ENCODE results near the gene ALDH3B2.

The ALDH3B2 gene

GRCh38 chr11:67656278-67656922 lies 18.0 kb downstream of the ALDH3B2 start:
- H2BK120ac ChIP-seq (ENCODE audit: low read depth, low read length), result no peak overlapping the region
- peak; percentile 33 for DNase-seq
- no peak overlapping the region for H3K18ac ChIP-seq (ENCODE audit: low read length)
- H3K4me2 ChIP-seq (ENCODE audit: low read length), result no peak overlapping the region
- H2BK5ac ChIP-seq (ENCODE audit: low read length), result no peak overlapping the region
- no peak overlapping the region for H4K5ac ChIP-seq (ENCODE audit: low read length)
- no peaks in the 10 kb centered on the region for H3K36me3 ChIP-seq (ENCODE audit: control insufficient read depth, insufficient read depth, low read length)
- H3K9ac ChIP-seq (ENCODE audit: low read length), result no peak overlapping the region
- no peaks in the 10 kb centered on the region for H3K27me3 ChIP-seq (ENCODE audit: insufficient read depth, low read length, poor library complexity)
- no peak overlapping the region for H2BK15ac ChIP-seq (replicated peaks; ENCODE audit: low read depth)
- H4K8ac ChIP-seq (ENCODE audit: low read depth, low read length), result no peak overlapping the region
- no peaks in the 10 kb centered on the region for H3K4me1 ChIP-seq (ENCODE audit: control insufficient read depth, low read depth, low read length)
- no peak overlapping the region for H3K4me3 ChIP-seq (ENCODE audit: low read length)
- no CpG with 5 or more reads among the region's 4 CpGs for WGBS (ENCODE audit: extremely low coverage, insufficient coverage, low lambda C conversion rate)
- no peaks in the 10 kb centered on the region for H3K79me2 ChIP-seq (ENCODE audit: control insufficient read depth, insufficient read depth, low read length)
- no peak overlapping the region for H3K56ac ChIP-seq (ENCODE audit: low read length)
- no peaks in the 10 kb centered on the region for H3K79me1 ChIP-seq (ENCODE audit: low read length)
- H3K27ac ChIP-seq (ENCODE audit: low read depth, low read length), result no peak overlapping the region
- H2AK5ac ChIP-seq (ENCODE audit: low read length), result no peak overlapping the region
- no peak overlapping the region for H3K23ac ChIP-seq (ENCODE audit: low read length)
- no peak overlapping the region for H3K4ac ChIP-seq (ENCODE audit: low read depth, low read length)

- Histone ChIP-seq H3K4me3 (ENCODE audit: low read length) (no peak overlapping the region), H3K4ac (ENCODE audit: low read depth, low read length) (no peak overlapping the region), H3K56ac (ENCODE audit: low read length) (no peak overlapping the region), H3K23ac (ENCODE audit: low read length) (no peak overlapping the region), H2BK15ac (replicated peaks; ENCODE audit: low read depth) (no peak overlapping the region), H2AK5ac (ENCODE audit: low read length) (no peak overlapping the region), H3K4me2 (ENCODE audit: low read length) (no peak overlapping the region), H3K36me3 (ENCODE audit: control insufficient read depth, insufficient read depth, low read length) (no peaks in the 10 kb centered on the region), H4K5ac (ENCODE audit: low read length) (no peak overlapping the region), H3K27me3 (ENCODE audit: insufficient read depth, low read length, poor library complexity) (no peaks in the 10 kb centered on the region), H3K79me1 (ENCODE audit: low read length) (no peaks in the 10 kb centered on the region), H3K9ac (ENCODE audit: low read length) (no peak overlapping the region), H2BK120ac (ENCODE audit: low read depth, low read length) (no peak overlapping the region), H3K79me2 (ENCODE audit: control insufficient read depth, insufficient read depth, low read length) (no peaks in the 10 kb centered on the region), H3K27ac (ENCODE audit: low read depth, low read length) (no peak overlapping the region), H3K4me1 (ENCODE audit: control insufficient read depth, low read depth, low read length) (no peaks in the 10 kb centered on the region), H3K18ac (ENCODE audit: low read length) (no peak overlapping the region), H4K8ac (ENCODE audit: low read depth, low read length) (no peak overlapping the region), H2BK5ac (ENCODE audit: low read length) (no peak overlapping the region)
- WGBS (ENCODE audit: extremely low coverage, insufficient coverage, low lambda C conversion rate), result no CpG with 5 or more reads among the region's 9 CpGs
- DNase-seq, result no peak
Measured at GRCh38 chr11:67654225-67654624, 20.2 kb downstream of the ALDH3B2 start.

- no peaks in the 10 kb centered on the region for H3K4me1 ChIP-seq (ENCODE audit: control insufficient read depth, low read depth, low read length)
- no peak overlapping the region for H3K27ac ChIP-seq (ENCODE audit: low read depth, low read length)
- no peaks in the 10 kb centered on the region for H3K79me1 ChIP-seq (ENCODE audit: low read length)
- no peaks in the 10 kb centered on the region for H3K79me2 ChIP-seq (ENCODE audit: control insufficient read depth, insufficient read depth, low read length)
- no CpG with 5 or more reads among the region's 15 CpGs for WGBS (ENCODE audit: extremely low coverage, insufficient coverage, low lambda C conversion rate)
- H3K4ac ChIP-seq (ENCODE audit: low read depth, low read length), result no peak overlapping the region
- H3K4me3 ChIP-seq (ENCODE audit: low read length), result no peak overlapping the region
- no peak overlapping the region for H4K5ac ChIP-seq (ENCODE audit: low read length)
- no peak overlapping the region for H2AK5ac ChIP-seq (ENCODE audit: low read length)
- no peak overlapping the region for H2BK15ac ChIP-seq (replicated peaks; ENCODE audit: low read depth)
- no peaks in the 10 kb centered on the region for H3K27me3 ChIP-seq (ENCODE audit: insufficient read depth, low read length, poor library complexity)
- H4K8ac ChIP-seq (ENCODE audit: low read depth, low read length), result no peak overlapping the region
- no peak overlapping the region for H3K4me2 ChIP-seq (ENCODE audit: low read length)
- no peak overlapping the region for H2BK120ac ChIP-seq (ENCODE audit: low read depth, low read length)
- no peak overlapping the region for H3K9ac ChIP-seq (ENCODE audit: low read length)
- H3K23ac ChIP-seq (ENCODE audit: low read length), result no peak overlapping the region
- DNase-seq, result no peak
- no peaks in the 10 kb centered on the region for H3K36me3 ChIP-seq (ENCODE audit: control insufficient read depth, insufficient read depth, low read length)
- no peak overlapping the region for H2BK5ac ChIP-seq (ENCODE audit: low read length)
- no peak overlapping the region for H3K18ac ChIP-seq (ENCODE audit: low read length)
- H3K56ac ChIP-seq (ENCODE audit: low read length), result no peak overlapping the region
Measured at GRCh38 chr11:67652965-67653845, 21.2 kb downstream of the ALDH3B2 start.

- Histone ChIP-seq H2BK120ac (ENCODE audit: low read depth, low read length) (no peak overlapping the region), H3K27me3 (ENCODE audit: insufficient read depth, low read length, poor library complexity) (no peaks in the 10 kb centered on the region), H4K5ac (ENCODE audit: low read length) (no peak overlapping the region), H4K8ac (ENCODE audit: low read depth, low read length) (no peak overlapping the region), H3K4ac (ENCODE audit: low read depth, low read length) (no peak overlapping the region), H3K23ac (ENCODE audit: low read length) (no peak overlapping the region), H2BK5ac (ENCODE audit: low read length) (no peak overlapping the region), H2BK15ac (replicated peaks; ENCODE audit: low read depth) (no peak overlapping the region), H3K79me2 (ENCODE audit: control insufficient read depth, insufficient read depth, low read length) (no peaks in the 10 kb centered on the region), H3K9ac (ENCODE audit: low read length) (no peak overlapping the region), H3K27ac (ENCODE audit: low read depth, low read length) (no peak overlapping the region), H3K4me3 (ENCODE audit: low read length) (no peak overlapping the region), H3K56ac (ENCODE audit: low read length) (no peak overlapping the region), H3K4me1 (ENCODE audit: control insufficient read depth, low read depth, low read length) (no peaks in the 10 kb centered on the region), H3K18ac (ENCODE audit: low read length) (no peak overlapping the region), H2AK5ac (ENCODE audit: low read length) (no peak overlapping the region), H3K36me3 (ENCODE audit: control insufficient read depth, insufficient read depth, low read length) (no peaks in the 10 kb centered on the region), H3K4me2 (ENCODE audit: low read length) (no peak overlapping the region), H3K79me1 (ENCODE audit: low read length) (no peaks in the 10 kb centered on the region)
- WGBS (ENCODE audit: extremely low coverage, insufficient coverage, low lambda C conversion rate), result no CpG with 5 or more reads among the region's 13 CpGs
- DNase-seq, result no peak
Measured at GRCh38 chr11:67651976-67652781, 22.2 kb downstream of the ALDH3B2 start.

- Histone ChIP-seq H3K36me3 (ENCODE audit: control insufficient read depth, insufficient read depth, low read length) (no peaks in the 10 kb centered on the region), H3K79me2 (ENCODE audit: control insufficient read depth, insufficient read depth, low read length) (no peaks in the 10 kb centered on the region), H3K79me1 (ENCODE audit: low read length) (no peaks in the 10 kb centered on the region), H3K4me3 (ENCODE audit: low read length) (no peak overlapping the region), H3K18ac (ENCODE audit: low read length) (no peak overlapping the region), H3K9ac (ENCODE audit: low read length) (no peak overlapping the region), H3K27ac (ENCODE audit: low read depth, low read length) (no peak overlapping the region), H3K4ac (ENCODE audit: low read depth, low read length) (no peak overlapping the region), H3K4me1 (ENCODE audit: control insufficient read depth, low read depth, low read length) (no peaks in the 10 kb centered on the region), H2AK5ac (ENCODE audit: low read length) (no peak overlapping the region), H3K27me3 (ENCODE audit: insufficient read depth, low read length, poor library complexity) (no peaks in the 10 kb centered on the region), H3K4me2 (ENCODE audit: low read length) (no peak overlapping the region), H4K5ac (ENCODE audit: low read length) (no peak overlapping the region), H2BK120ac (ENCODE audit: low read depth, low read length) (no peak overlapping the region), H3K23ac (ENCODE audit: low read length) (no peak overlapping the region), H2BK5ac (ENCODE audit: low read length) (no peak overlapping the region), H3K56ac (ENCODE audit: low read length) (peak overlapping the region; percentile 10), H2BK15ac (replicated peaks; ENCODE audit: low read depth) (no peak overlapping the region), H4K8ac (ENCODE audit: low read depth, low read length) (no peak overlapping the region)
- no CpG with 5 or more reads among the region's 22 CpGs for WGBS (ENCODE audit: extremely low coverage, insufficient coverage, low lambda C conversion rate)
- no peak for DNase-seq
Measured at GRCh38 chr11:67649634-67650510, 24.6 kb downstream of the ALDH3B2 start.
